ENCODE measurements around the gene RGS11. TPM values are rescaled to one million over a fixed set of nuclear protein-coding genes. Genes with fewer than 3 reads are reported as not detected.

Gene RGS11
- total and polyA plus RNA-seq, 9 of the 15 experiments (the other 6 are each of a cell fraction or from before 2014, with no cell fraction given) = not detected

DNA sequence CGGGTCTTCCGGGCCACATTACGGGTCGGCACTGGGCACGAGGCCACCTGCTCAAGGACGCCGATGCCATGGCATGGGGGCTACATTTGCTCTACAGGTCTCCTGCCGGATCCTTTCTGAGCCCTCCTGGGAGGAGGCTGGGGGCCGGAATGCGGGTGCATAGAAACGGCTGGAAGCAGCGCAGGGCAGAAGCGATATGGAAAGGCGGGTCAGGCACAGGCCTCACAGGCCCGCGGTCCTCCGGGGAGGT lies 48.4 kb upstream of the RGS11 start:
- no peak for DNase-seq (ENCODE audit: extremely low read depth in 1 of 4, low spot score in 3 of 4)
- no peak for FAIRE-seq
- H3K9me1 ChIP-seq (ENCODE audit: control insufficient read depth, insufficient read depth, low read length) = peaks cover 10% of the 10 kb centered on the region
- ChIA-PET CTCF (ENCODE audit: low intra/inter-chr PET ratio) (no interaction called here), POLR2A (interaction anchor here (0.6 to 1.4 kb wide), 5 partner anchors 11 to 231 kb away, joined by 3 to 4 read pairs (median 3); no protein-coding TSS in a partner anchor)
- peak overlapping the region; percentile 63 to 89 for H3K9ac ChIP-seq (ENCODE audit: insufficient read depth in 1 of 2, low read depth in 2 of 2, low read length in 2 of 2)
- H3K9me3 ChIP-seq (replicated peaks; ENCODE audit: control insufficient read depth, insufficient read depth, low read depth, low read length) = no peaks in the 10 kb centered on the region
- H3K27me3 ChIP-seq (ENCODE audit: control insufficient read depth in 2 of 2, insufficient read depth in 2 of 2, low read length in 2 of 2) = no peaks in the 10 kb centered on the region
- H2AFZ ChIP-seq (ENCODE audit: low read depth, low read length) = peak overlapping the region; percentile 63; the same call in 1 of the 2 replicates
- H3K36me3 ChIP-seq (ENCODE audit: control insufficient read depth, insufficient read depth, low read length) = peaks cover 33% of the 10 kb centered on the region
- ATAC-seq = no peak
- H3K4me1 ChIP-seq (replicated peaks in 1 of 2; ENCODE audit: control insufficient read depth in 2 of 2, insufficient read depth in 2 of 2, low read length in 2 of 2) = peaks cover 24 to 57% of the 10 kb centered on the region in 2 experiments
- H3K4me3 ChIP-seq = peak overlapping the region; percentile 28
- in situ Hi-C loops (cut with MboI) (no loop called here), intact Hi-C loops (cut with micrococcal nuclease) (no loop called here)
- H3K79me2 ChIP-seq (ENCODE audit: control insufficient read depth, insufficient read depth, low read length) = peaks cover 88% of the 10 kb centered on the region
- BruUV-seq (replicated peaks) = no TSS peak
- 15% methylated on average over 17 of the region's 17 CpGs for WGBS (ENCODE audit: insufficient coverage, low coverage, missing lambda C conversion rate)
- peak overlapping the region; percentile 74 for H3K4me2 ChIP-seq (ENCODE audit: insufficient read depth, low read length)
- H4K20me1 ChIP-seq (replicated peaks; ENCODE audit: control insufficient read depth, insufficient read depth, low read length) = peaks cover 49% of the 10 kb centered on the region; the same call in 1 of the 2 replicates
- peak overlapping the region; percentile 86 for H3K27ac ChIP-seq (ENCODE audit: extremely low read depth, low read depth, low read length)
- TF ChIP-seq ZNF217 (CRISPR knock-in tag; IDR thresholded peaks at IDR 0.05) = no peak
- TF ChIP-seq TBP (optimal IDR thresholded peaks at IDR 0.05; ENCODE audit: low read depth, low read length) = no peak
- TF ChIP-seq, protein P1, sequence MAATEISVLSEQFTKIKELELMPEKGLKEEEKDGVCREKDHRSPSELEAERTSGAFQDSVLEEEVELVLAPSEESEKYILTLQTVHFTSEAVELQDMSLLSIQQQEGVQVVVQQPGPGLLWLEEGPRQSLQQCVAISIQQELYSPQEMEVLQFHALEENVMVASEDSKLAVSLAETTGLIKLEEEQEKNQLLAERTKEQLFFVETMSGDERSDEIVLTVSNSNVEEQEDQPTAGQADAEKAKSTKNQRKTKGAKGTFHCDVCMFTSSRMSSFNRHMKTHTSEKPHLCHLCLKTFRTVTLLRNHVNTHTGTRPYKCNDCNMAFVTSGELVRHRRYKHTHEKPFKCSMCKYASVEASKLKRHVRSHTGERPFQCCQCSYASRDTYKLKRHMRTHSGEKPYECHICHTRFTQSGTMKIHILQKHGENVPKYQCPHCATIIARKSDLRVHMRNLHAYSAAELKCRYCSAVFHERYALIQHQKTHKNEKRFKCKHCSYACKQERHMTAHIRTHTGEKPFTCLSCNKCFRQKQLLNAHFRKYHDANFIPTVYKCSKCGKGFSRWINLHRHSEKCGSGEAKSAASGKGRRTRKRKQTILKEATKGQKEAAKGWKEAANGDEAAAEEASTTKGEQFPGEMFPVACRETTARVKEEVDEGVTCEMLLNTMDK (IDR thresholded peaks at IDR 0.05; ENCODE audit: borderline replicate concordance, insufficient read depth, low read depth, low read length, poor library complexity, severe bottlenecking) = no peak
- no peak for TF ChIP-seq PML (IDR thresholded peaks at IDR 0.05; ENCODE audit: low read length)
- no peak for TF ChIP-seq BCL6 (CRISPR knock-in tag; IDR thresholded peaks at IDR 0.05)
- TF ChIP-seq, protein P2, sequence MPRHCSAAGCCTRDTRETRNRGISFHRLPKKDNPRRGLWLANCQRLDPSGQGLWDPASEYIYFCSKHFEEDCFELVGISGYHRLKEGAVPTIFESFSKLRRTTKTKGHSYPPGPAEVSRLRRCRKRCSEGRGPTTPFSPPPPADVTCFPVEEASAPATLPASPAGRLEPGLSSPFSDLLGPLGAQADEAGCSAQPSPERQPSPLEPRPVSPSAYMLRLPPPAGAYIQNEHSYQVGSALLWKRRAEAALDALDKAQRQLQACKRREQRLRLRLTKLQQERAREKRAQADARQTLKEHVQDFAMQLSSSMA (CRISPR knock-in tag; IDR thresholded peaks at IDR 0.05) = no peak
- TF ChIP-seq, protein P3, sequence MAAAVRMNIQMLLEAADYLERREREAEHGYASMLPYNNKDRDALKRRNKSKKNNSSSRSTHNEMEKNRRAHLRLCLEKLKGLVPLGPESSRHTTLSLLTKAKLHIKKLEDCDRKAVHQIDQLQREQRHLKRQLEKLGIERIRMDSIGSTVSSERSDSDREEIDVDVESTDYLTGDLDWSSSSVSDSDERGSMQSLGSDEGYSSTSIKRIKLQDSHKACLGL (CRISPR knock-in tag; IDR thresholded peaks at IDR 0.05; ENCODE audit: borderline replicate concordance, poor library complexity, severe bottlenecking) = peak; percentile 16
- TF ChIP-seq SPI1 (IDR thresholded peaks at IDR 0.05; ENCODE audit: borderline replicate concordance, low read depth, low read length) = no peak
- TF ChIP-seq EP400 (IDR thresholded peaks at IDR 0.05) = no peak
- TF ChIP-seq, protein P4, sequence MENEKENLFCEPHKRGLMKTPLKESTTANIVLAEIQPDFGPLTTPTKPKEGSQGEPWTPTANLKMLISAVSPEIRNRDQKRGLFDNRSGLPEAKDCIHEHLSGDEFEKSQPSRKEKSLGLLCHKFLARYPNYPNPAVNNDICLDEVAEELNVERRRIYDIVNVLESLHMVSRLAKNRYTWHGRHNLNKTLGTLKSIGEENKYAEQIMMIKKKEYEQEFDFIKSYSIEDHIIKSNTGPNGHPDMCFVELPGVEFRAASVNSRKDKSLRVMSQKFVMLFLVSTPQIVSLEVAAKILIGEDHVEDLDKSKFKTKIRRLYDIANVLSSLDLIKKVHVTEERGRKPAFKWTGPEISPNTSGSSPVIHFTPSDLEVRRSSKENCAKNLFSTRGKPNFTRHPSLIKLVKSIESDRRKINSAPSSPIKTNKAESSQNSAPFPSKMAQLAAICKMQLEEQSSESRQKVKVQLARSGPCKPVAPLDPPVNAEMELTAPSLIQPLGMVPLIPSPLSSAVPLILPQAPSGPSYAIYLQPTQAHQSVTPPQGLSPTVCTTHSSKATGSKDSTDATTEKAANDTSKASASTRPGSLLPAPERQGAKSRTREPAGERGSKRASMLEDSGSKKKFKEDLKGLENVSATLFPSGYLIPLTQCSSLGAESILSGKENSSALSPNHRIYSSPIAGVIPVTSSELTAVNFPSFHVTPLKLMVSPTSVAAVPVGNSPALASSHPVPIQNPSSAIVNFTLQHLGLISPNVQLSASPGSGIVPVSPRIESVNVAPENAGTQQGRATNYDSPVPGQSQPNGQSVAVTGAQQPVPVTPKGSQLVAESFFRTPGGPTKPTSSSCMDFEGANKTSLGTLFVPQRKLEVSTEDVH (IDR thresholded peaks at IDR 0.05; ENCODE audit: low read depth, partially characterized antibody) = no peak
- TF ChIP-seq SNIP1 (IDR thresholded peaks at IDR 0.05; ENCODE audit: low read depth) = no peak
- TF ChIP-seq SAFB (IDR thresholded peaks at IDR 0.05; ENCODE audit: borderline replicate concordance, low read depth, low read length) = no peak
- no peak for TF ChIP-seq U2AF1 (optimal IDR thresholded peaks at IDR 0.05; ENCODE audit: low read depth, low read length)
- TF ChIP-seq, protein P5, sequence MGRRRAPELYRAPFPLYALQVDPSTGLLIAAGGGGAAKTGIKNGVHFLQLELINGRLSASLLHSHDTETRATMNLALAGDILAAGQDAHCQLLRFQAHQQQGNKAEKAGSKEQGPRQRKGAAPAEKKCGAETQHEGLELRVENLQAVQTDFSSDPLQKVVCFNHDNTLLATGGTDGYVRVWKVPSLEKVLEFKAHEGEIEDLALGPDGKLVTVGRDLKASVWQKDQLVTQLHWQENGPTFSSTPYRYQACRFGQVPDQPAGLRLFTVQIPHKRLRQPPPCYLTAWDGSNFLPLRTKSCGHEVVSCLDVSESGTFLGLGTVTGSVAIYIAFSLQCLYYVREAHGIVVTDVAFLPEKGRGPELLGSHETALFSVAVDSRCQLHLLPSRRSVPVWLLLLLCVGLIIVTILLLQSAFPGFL (CRISPR knock-in tag; IDR thresholded peaks at IDR 0.05) = no peak
